Endothelial cell of umbilical vein (primary cell): ENCODE data around the gene CTTNBP2NL. TPM values are rescaled to one million over a fixed set of nuclear protein-coding genes. Genes with fewer than 3 reads are reported as not detected.

Experiments used
- BruUV-seq: library from RNA; stranded (reverse); fragments of 400-500 nt; replicated peaks from 2 replicates; lab custom pipeline; 2021; lab: Mats Ljungman, UMichigan
- CTCF ChIA-PET: fragments of 300-600, 350-600 bp; sonication (Branson Sonifier 250); formaldehyde crosslinking; loops from one replicate; lab custom pipeline; 2021; ENCODE audit warnings: antibody characterized with exemption, inconsistent platforms; lab: Charles Lee
- POLR2A ChIA-PET: fragments of 300-600, 350-600 bp; sonication (Branson Sonifier 250); formaldehyde crosslinking; loops from one replicate; lab custom pipeline; 2021; ENCODE audit warnings: antibody characterized with exemption, inconsistent platforms; lab: Charles Lee
- DNase-seq: peaks from one replicate; pipeline ENCODE4 v3.0.0-alpha.2; 2011; ENCODE audit warnings: low read depth, low spot score
- FAIRE-seq: peaks from 2 replicates; lab custom pipeline; 2011; peaks lifted over from hg19 to GRCh38; lab: Jason Lieb, UNC
- H2AFZ ChIP-seq: 2 replicates; pipeline ENCODE4 v1.6.0; 2012; ENCODE audit warnings: low read depth, low read length, control low read depth, inconsistent platforms
- H3K27ac ChIP-seq: 2 replicates; pipeline ENCODE4 v1.5.1; 2011; ENCODE audit warnings: low read depth, mild to moderate bottlenecking, control low read depth, low read length, moderate library complexity; ENCODE audit not compliant: insufficient read depth
- H3K27me3 ChIP-seq, 2 experiments: 2 replicates each; pipeline versions ENCODE4 v1.6.0 to v1.6.1; 2011; ENCODE audit warnings: low read length in 2 of 2, mixed read lengths in 1 of 2; ENCODE audit not compliant: control insufficient read depth in 2 of 2, insufficient read depth in 2 of 2
- H3K36me3 ChIP-seq, 2 experiments: 2 replicates in 1 of 2; 3 replicates in 1 of 2; pipeline ENCODE4 v1.5.1; 2011; ENCODE audit warnings: low read length in 2 of 2, mild to moderate bottlenecking in 1 of 2, moderate library complexity in 1 of 2; ENCODE audit not compliant: control insufficient read depth in 2 of 2, insufficient read depth in 2 of 2; ENCODE audit errors: extremely low read depth in 1 of 2
- H3K4me1 ChIP-seq: 3 replicates; pipeline ENCODE4 v1.5.1; 2011; ENCODE audit warnings: mild to moderate bottlenecking, low read length; ENCODE audit not compliant: control insufficient read depth, insufficient read depth; ENCODE audit errors: extremely low read depth
- H3K4me2 ChIP-seq: 2 replicates; pipeline ENCODE4 v1.6.1; 2011; ENCODE audit warnings: low read length, control low read depth, mixed read lengths; ENCODE audit not compliant: insufficient read depth
- H3K4me3 ChIP-seq, 3 experiments: fragments of 200-600 bp in 1 of 3; sonication (generic), shearing (Covaris generic) in 1 of 3; replicated peaks in 1 of 3; 2 replicates each; pipeline ENCODE4 v1.5.1; 2011 to 2016; ENCODE audit warnings: control low read depth in 3 of 3, low read length in 3 of 3, mild to moderate bottlenecking in 2 of 3, inconsistent platforms in 1 of 3, low read depth in 1 of 3, moderate library complexity in 1 of 3; ENCODE audit not compliant: insufficient read depth in 1 of 3
- H3K79me2 ChIP-seq: 2 replicates; pipeline ENCODE4 v1.6.0; 2012; ENCODE audit warnings: low read length, inconsistent platforms; ENCODE audit not compliant: control insufficient read depth, insufficient read depth
- H3K9ac ChIP-seq: replicated peaks from 2 replicates; pipeline ENCODE3; 2011; ENCODE audit warnings: low read length, control low read depth; ENCODE audit not compliant: insufficient read depth; ENCODE audit errors: extremely low read depth
- H3K9me1 ChIP-seq: replicated peaks from 3 replicates; pipeline ENCODE4 v1.6.0; 2011; ENCODE audit warnings: mild to moderate bottlenecking, low read length; ENCODE audit not compliant: control insufficient read depth, insufficient read depth; ENCODE audit errors: extremely low read depth
- H3K9me3 ChIP-seq: replicated peaks from 2 replicates; pipeline ENCODE4 v1.5.1; 2012; ENCODE audit warnings: low read length, inconsistent platforms; ENCODE audit not compliant: control insufficient read depth, insufficient read depth
- H4K20me1 ChIP-seq: replicated peaks from 2 replicates; pipeline ENCODE3; 2011; ENCODE audit warnings: mild to moderate bottlenecking, low read length; ENCODE audit not compliant: control insufficient read depth, insufficient read depth; ENCODE audit errors: extremely low read depth
- CTCF ChIP-seq, 2 donors: IDR thresholded peaks; 1 replicate in 1 of 2; 2 replicates in 1 of 2; pipeline ENCODE4 v1.5.1; 2011; ENCODE audit warnings: low read length in 2 of 2, mild to moderate bottlenecking in 2 of 2, moderate library complexity in 2 of 2, control low read depth in 1 of 2, inconsistent platforms in 1 of 2, low read depth in 1 of 2; ENCODE audit not compliant: insufficient read depth in 1 of 2; ENCODE audit errors: extremely low read depth in 1 of 2
- EZH2 ChIP-seq: IDR thresholded peaks from 2 replicates; pipeline ENCODE4 v1.6.1; 2012; ENCODE audit warnings: borderline replicate concordance, low read depth, mild to moderate bottlenecking, moderate library complexity, low read length, inconsistent platforms; ENCODE audit not compliant: severe bottlenecking
- FOS ChIP-seq: IDR thresholded peaks from 2 replicates; pipeline ENCODE4 v1.6.1; 2011; ENCODE audit warnings: mild to moderate bottlenecking, low read length, moderate library complexity, borderline replicate concordance; ENCODE audit not compliant: insufficient read depth
- GATA2 ChIP-seq: IDR thresholded peaks from 2 replicates; pipeline ENCODE4 v1.7.0; 2011; ENCODE audit warnings: low read depth, mild to moderate bottlenecking, moderate library complexity, mixed read lengths, low read length; ENCODE audit not compliant: insufficient read length, insufficient read depth
- JUN ChIP-seq: IDR thresholded peaks from 2 replicates; pipeline ENCODE4 v1.6.1; 2011; ENCODE audit warnings: borderline replicate concordance, low read depth; ENCODE audit not compliant: insufficient read length, insufficient read depth
- MAX ChIP-seq: IDR thresholded peaks from 2 replicates; pipeline ENCODE4 v1.6.1; 2011; ENCODE audit not compliant: insufficient read depth, insufficient read length
- MYC ChIP-seq: IDR thresholded peaks from one replicate; pipeline ENCODE4 v1.6.1; 2011; ENCODE audit warnings: mild to moderate bottlenecking, low read depth, low read length
- POLR2A ChIP-seq: IDR thresholded peaks from 2 replicates; pipeline ENCODE4 v1.6.1; 2012; ENCODE audit warnings: low read depth, mild to moderate bottlenecking, control low read depth, low read length
- POLR2AphosphoS5 ChIP-seq: IDR thresholded peaks from 2 replicates; pipeline ENCODE4 v1.6.1; 2012; ENCODE audit warnings: low read depth, mild to moderate bottlenecking, control low read depth, low read length, moderate library complexity; ENCODE audit not compliant: insufficient read depth
- dilution Hi-C: fragments of 300-500 bp; cut with MboI; formaldehyde crosslinking; loops from one replicate; pipeline ENCODE4 v1.15.0; 2019; ENCODE audit warnings: low sequenced_read_pairs; ENCODE audit not compliant: extremely low pct_ligation_motif_present
- intact Hi-C: fragments of 100-400 bp; cut with micrococcal nuclease; formaldehyde crosslinking; loops from one replicate; pipeline ENCODE4 v1.10.0; 2022
- polyA plus RNA-seq, 4 experiments: library from polyadenylated mRNA; depleted of rRNA in 3 of 4; stranded (reverse) in 3 of 4; unstranded in 1 of 4; fragments of >200 nt; gene quantifications; 2 replicates each; pipeline versions ENCODE4 v1.2.1 to v1.2.3, GENCODE V29; 2011 to 2012; ENCODE audit warnings: missing spikeins in 1 of 4
- total RNA-seq: library from RNA; stranded (reverse); gene quantifications from 2 replicates; pipeline ENCODE4 v1.2.3, GENCODE V29; 2021

Gene CTTNBP2NL
- total and polyA plus RNA-seq, 2 donors (not counting 3 experiments of a cell fraction or from before 2014, with no cell fraction given): 21.5 to 94.4 TPM

- peak overlapping the region; percentile 97 for H3K27ac ChIP-seq
- POLR2A ChIA-PET: interaction anchor here (0.9 to 1.3 kb wide), 9 partner anchors 19 to 313 kb away, joined by 3 to 10 read pairs (median 4); partner anchors contain the start of genes RHOC and ST7L
- peak; percentile 68 for FAIRE-seq
Measured at GRCh38 chr1:112393631-112393974, 2.4 kb upstream of the CTTNBP2NL start.

GRCh38 chr1:112394743-112395062 is 1.3 kb upstream of the CTTNBP2NL start:
- H4K20me1 ChIP-seq: no peaks in the 10 kb centered on the region
- H2AFZ ChIP-seq: no peak overlapping the region
- H3K4me2 ChIP-seq: peak overlapping the region; percentile 93
- peak overlapping the region in 1 of 3 experiments; percentile 40 for H3K4me3 ChIP-seq
- H3K27me3 ChIP-seq: no peaks in the 10 kb centered on the region
- H3K27ac ChIP-seq: peak overlapping the region; percentile 97
- TF ChIP-seq MYC (no peak), GATA2 (no peak), MAX (no peak), EZH2 (no peak), JUN (no peak), FOS (no peak), POLR2A (no peak), CTCF (IDR thresholded peaks at IDR 0.05; ENCODE audit: extremely low read depth in 1 of 2, insufficient read depth in 1 of 2, low read depth in 1 of 2, low read length in 2 of 2) (no peak), POLR2AphosphoS5 (no peak)
- POLR2A ChIA-PET: interaction anchor here (0.6 to 1.3 kb wide), 15 partner anchors 18 to 312 kb away, joined by 3 to 10 read pairs (median 4); partner anchors contain the start of genes RHOC and ST7L
- intact Hi-C loops: loop anchor here (1.0 to 5.0 kb wide), 8 partner anchors 37 to 678 kb away; partner anchors contain the start of genes CAPZA1, LRIG2, RHOC and SLC16A1
- H3K4me1 ChIP-seq: peaks cover 70% of the 10 kb centered on the region
- FAIRE-seq: no peak
- no TSS peak for BruUV-seq
- no peaks in the 10 kb centered on the region for H3K9me1 ChIP-seq
- CTCF ChIA-PET: interaction anchor here (0.6 to 2.9 kb wide), 23 partner anchors 11 to 320 kb away, joined by 3 to 67 read pairs (median 5); partner anchors contain the start of genes MOV10 and PPM1J
- H3K36me3 ChIP-seq: no peaks in the 10 kb centered on the region
- DNase-seq: no peak
- dilution Hi-C loops: no loop called here
- peak overlapping the region; percentile 96 for H3K9ac ChIP-seq
- peaks cover 66% of the 10 kb centered on the region for H3K79me2 ChIP-seq
- no peaks in the 10 kb centered on the region for H3K9me3 ChIP-seq

More at GRCh38 chr1:112393631-112393974, 2.4 kb upstream of the CTTNBP2NL start:
- peak overlapping the region; percentile 96 for H3K9ac ChIP-seq
- DNase-seq: peak; percentile 77
- H3K4me1 ChIP-seq: peaks cover 70% of the 10 kb centered on the region
- dilution Hi-C loops: no loop called here
- no peaks in the 10 kb centered on the region for H3K27me3 ChIP-seq
- H4K20me1 ChIP-seq: no peaks in the 10 kb centered on the region
- H3K79me2 ChIP-seq: peaks cover 55% of the 10 kb centered on the region
- intact Hi-C loops: loop anchor here (5.0 kb wide), 2 partner anchors 564 to 679 kb away; partner anchors contain the start of genes LRIG2 and SLC16A1
- no peaks in the 10 kb centered on the region for H3K36me3 ChIP-seq
- H3K4me2 ChIP-seq: peak overlapping the region; percentile 93
- TF ChIP-seq GATA2 (no peak), POLR2AphosphoS5 (no peak), JUN (no peak), POLR2A (no peak), MYC (no peak), EZH2 (no peak), MAX (no peak)
- H2AFZ ChIP-seq: no peak overlapping the region
- no peaks in the 10 kb centered on the region for H3K9me3 ChIP-seq
- BruUV-seq: no TSS peak
- peak overlapping the region in 2 of 3 experiments; percentile 4 to 44 for H3K4me3 ChIP-seq
- no peaks in the 10 kb centered on the region for H3K9me1 ChIP-seq
- CTCF ChIA-PET: interaction anchor here (0.7 to 2.9 kb wide), 20 partner anchors 12 to 321 kb away, joined by 3 to 67 read pairs (median 6); partner anchors contain the start of genes CAPZA1, MOV10, PPM1J and ST7L
